SK-N-SH treated with all-trans-retinoic acid at 6 μM for 48 hours (cell line): ENCODE results near the gene ALDOC.

Source experiments
- ATAC-seq: fragments of 200-7000 bp; cut with Tn5 transposase; 3 replicates; pipeline ENCODE4 v1.9.1; 2020; ENCODE audit warnings: mild to moderate bottlenecking, moderate library complexity
- ARNTL ChIP-seq: fragments of 450-650 bp; formaldehyde crosslinking; IDR thresholded peaks from 2 replicates; pipeline ENCODE4 v1.5.0; 2020; ENCODE audit warnings: low read depth, mild to moderate bottlenecking, moderate library complexity, borderline replicate concordance
- BACH2 ChIP-seq: fragments of 250-450 bp; sonication (Bioruptor Pico); IDR thresholded peaks from 2 replicates; pipeline ENCODE4 v1.9.0; 2021; ENCODE audit warnings: mild to moderate bottlenecking, borderline replicate concordance
- CSDC2 ChIP-seq: fragments of 250-450 bp; sonication (Bioruptor Pico); IDR thresholded peaks from 2 replicates; pipeline ENCODE4 v1.5.0; 2020; ENCODE audit warnings: mild to moderate bottlenecking, moderate library complexity
- GLIS3 ChIP-seq: fragments of 250-450 bp; sonication (Bioruptor Pico); IDR thresholded peaks from 2 replicates; pipeline ENCODE4 v1.5.0; 2020; ENCODE audit warnings: mild to moderate bottlenecking, moderate library complexity
- ISL1 ChIP-seq: fragments of 250-450 bp; sonication (Bioruptor Pico); IDR thresholded peaks from 2 replicates; pipeline ENCODE4 v2.1.2; 2022; ENCODE audit warnings: mild to moderate bottlenecking, moderate library complexity
- OSR1 ChIP-seq: fragments of 250-450 bp; sonication (Bioruptor Pico); IDR thresholded peaks from 2 replicates; pipeline ENCODE4 v1.8.0; 2022; ENCODE audit warnings: moderate library complexity, mild to moderate bottlenecking, inconsistent platforms
- PPARA ChIP-seq: fragments of 250-450 bp; sonication (Bioruptor Pico); IDR thresholded peaks from 2 replicates; pipeline ENCODE4 v1.5.0; 2020; ENCODE audit warnings: mild to moderate bottlenecking, borderline replicate concordance
- RARB ChIP-seq: fragments of 250-450 bp; sonication (Bioruptor Pico); IDR thresholded peaks from 2 replicates; pipeline ENCODE4 v1.8.0; 2021; ENCODE audit warnings: mild to moderate bottlenecking, moderate library complexity
- SNAI2 ChIP-seq: fragments of 250-450 bp; sonication (Bioruptor Pico); IDR thresholded peaks from 2 replicates; pipeline ENCODE4 v1.5.0; 2020; ENCODE audit warnings: mild to moderate bottlenecking, moderate library complexity
- TCF4 ChIP-seq: fragments of 250-450 bp; sonication (Bioruptor Pico); IDR thresholded peaks from 2 replicates; pipeline ENCODE4 v1.8.0; 2021; ENCODE audit warnings: mild to moderate bottlenecking, moderate library complexity, borderline replicate concordance
- TOX ChIP-seq: fragments of 250-450 bp; sonication (Bioruptor Pico); IDR thresholded peaks from 2 replicates; pipeline ENCODE4 v1.8.0; 2021; ENCODE audit warnings: mild to moderate bottlenecking, moderate library complexity, borderline replicate concordance
- ZC3H10 ChIP-seq: fragments of 250-450 bp; sonication (Bioruptor Pico); IDR thresholded peaks from 2 replicates; pipeline ENCODE4 v1.5.1; 2021; ENCODE audit warnings: mild to moderate bottlenecking, moderate library complexity
- ZFP3 ChIP-seq: fragments of 250-450 bp; sonication (Bioruptor Pico); IDR thresholded peaks from 2 replicates; pipeline ENCODE4 v1.5.0; 2020; ENCODE audit warnings: mild to moderate bottlenecking, moderate library complexity
- ZFP30 ChIP-seq: fragments of 450-650 bp; formaldehyde crosslinking; IDR thresholded peaks from 2 replicates; pipeline ENCODE4 v1.5.0; 2022; ENCODE audit warnings: mild to moderate bottlenecking, moderate library complexity
- ZNF565 ChIP-seq: fragments of 450-650 bp; formaldehyde crosslinking; conservative IDR thresholded peaks from 2 replicates; pipeline ENCODE4 v1.5.0; 2020; ENCODE audit warnings: low read depth, mild to moderate bottlenecking, moderate library complexity
- ZNF70 ChIP-seq: fragments of 450-650 bp; formaldehyde crosslinking; IDR thresholded peaks from 2 replicates; pipeline ENCODE4 v1.5.0; 2020; ENCODE audit warnings: mild to moderate bottlenecking, moderate library complexity
- ZNF8 ChIP-seq: fragments of 450-650 bp; formaldehyde crosslinking; IDR thresholded peaks from 2 replicates; pipeline ENCODE4 v1.5.0; 2020; ENCODE audit warnings: mild to moderate bottlenecking, moderate library complexity
- TF ChIP-seq, protein P1 (sequence below): fragments of 250-450 bp; sonication (Bioruptor Pico); IDR thresholded peaks from 2 replicates; pipeline ENCODE4 v1.8.0; 2020; ENCODE audit warnings: mild to moderate bottlenecking, moderate library complexity, borderline replicate concordance
- TF ChIP-seq, protein P2 (sequence below): fragments of 250-450 bp; sonication (Bioruptor Pico); IDR thresholded peaks from 2 replicates; pipeline ENCODE4 v1.5.1; 2021; ENCODE audit warnings: mild to moderate bottlenecking, moderate library complexity
- TF ChIP-seq, protein P3 (sequence below): fragments of 250-450 bp; sonication (Bioruptor Pico); IDR thresholded peaks from 2 replicates; pipeline ENCODE4 v1.8.0; 2021; ENCODE audit warnings: low read depth, mild to moderate bottlenecking, moderate library complexity, borderline replicate concordance
- TF ChIP-seq, protein P4 (sequence below): fragments of 250-450 bp; sonication (Bioruptor Pico); IDR thresholded peaks from 2 replicates; pipeline ENCODE4 v1.5.1; 2020; ENCODE audit warnings: low read depth, mild to moderate bottlenecking, moderate library complexity

ALDOC gene

DNA sequence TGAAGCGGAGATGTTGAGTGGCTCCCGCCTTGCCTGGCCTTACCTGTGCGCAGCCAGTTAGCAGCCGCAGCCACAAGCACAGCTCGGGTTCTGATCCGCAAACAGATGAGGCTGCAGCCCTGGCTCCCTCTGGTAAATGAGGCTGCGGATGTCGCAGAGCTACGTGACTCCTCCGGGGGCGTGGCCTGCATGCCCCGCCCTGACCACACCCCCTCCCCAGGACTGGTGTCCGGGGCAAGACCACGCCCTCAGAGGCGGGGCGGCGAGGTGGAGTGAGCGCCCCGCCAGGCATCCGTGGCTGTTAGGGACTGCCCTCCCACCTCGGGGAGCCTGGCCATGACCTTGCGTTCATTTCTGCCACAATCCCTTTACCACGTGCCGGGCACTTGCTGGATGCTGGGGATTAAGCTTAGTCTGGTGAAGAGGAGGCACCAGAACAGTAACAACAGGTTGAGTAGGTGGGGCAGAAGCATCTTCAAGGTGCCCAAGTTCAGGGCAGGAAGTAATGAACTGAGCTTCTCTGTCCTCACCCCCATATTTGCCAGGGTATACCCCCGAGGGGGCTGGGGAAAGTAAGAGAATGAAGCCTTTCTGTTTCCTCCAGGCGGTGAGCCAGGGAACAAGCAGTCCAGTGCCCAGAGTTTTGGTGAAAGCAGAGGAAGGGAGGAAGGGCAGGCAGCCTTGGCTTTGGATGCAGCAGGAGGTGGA is at the start of gene ALDOC:
ALDOC (minus strand) TSS at position 138 of the 708 bp plus-strand sequence. CDS start 1,363 bp downstream, outside the sequence.
- TF ChIP-seq TCF4 (no peak), ZNF565 (CRISPR knock-in tag) (no peak), ZC3H10 (CRISPR knock-in tag) (no peak), CSDC2 (CRISPR knock-in tag) (no peak), ARNTL (CRISPR knock-in tag) (no peak), GLIS3 (CRISPR knock-in tag) (no peak), ZFP30 (CRISPR knock-in tag) (no peak), ISL1 (CRISPR knock-in tag) (no peak), OSR1 (CRISPR knock-in tag) (no peak), ZNF8 (CRISPR knock-in tag) (no peak), ZNF70 (CRISPR knock-in tag) (no peak)
- TF ChIP-seq, protein P1, sequence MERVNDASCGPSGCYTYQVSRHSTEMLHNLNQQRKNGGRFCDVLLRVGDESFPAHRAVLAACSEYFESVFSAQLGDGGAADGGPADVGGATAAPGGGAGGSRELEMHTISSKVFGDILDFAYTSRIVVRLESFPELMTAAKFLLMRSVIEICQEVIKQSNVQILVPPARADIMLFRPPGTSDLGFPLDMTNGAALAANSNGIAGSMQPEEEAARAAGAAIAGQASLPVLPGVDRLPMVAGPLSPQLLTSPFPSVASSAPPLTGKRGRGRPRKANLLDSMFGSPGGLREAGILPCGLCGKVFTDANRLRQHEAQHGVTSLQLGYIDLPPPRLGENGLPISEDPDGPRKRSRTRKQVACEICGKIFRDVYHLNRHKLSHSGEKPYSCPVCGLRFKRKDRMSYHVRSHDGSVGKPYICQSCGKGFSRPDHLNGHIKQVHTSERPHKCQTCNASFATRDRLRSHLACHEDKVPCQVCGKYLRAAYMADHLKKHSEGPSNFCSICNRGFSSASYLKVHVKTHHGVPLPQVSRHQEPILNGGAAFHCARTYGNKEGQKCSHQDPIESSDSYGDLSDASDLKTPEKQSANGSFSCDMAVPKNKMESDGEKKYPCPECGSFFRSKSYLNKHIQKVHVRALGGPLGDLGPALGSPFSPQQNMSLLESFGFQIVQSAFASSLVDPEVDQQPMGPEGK (CRISPR knock-in tag), result no peak
- TF ChIP-seq, protein P2, sequence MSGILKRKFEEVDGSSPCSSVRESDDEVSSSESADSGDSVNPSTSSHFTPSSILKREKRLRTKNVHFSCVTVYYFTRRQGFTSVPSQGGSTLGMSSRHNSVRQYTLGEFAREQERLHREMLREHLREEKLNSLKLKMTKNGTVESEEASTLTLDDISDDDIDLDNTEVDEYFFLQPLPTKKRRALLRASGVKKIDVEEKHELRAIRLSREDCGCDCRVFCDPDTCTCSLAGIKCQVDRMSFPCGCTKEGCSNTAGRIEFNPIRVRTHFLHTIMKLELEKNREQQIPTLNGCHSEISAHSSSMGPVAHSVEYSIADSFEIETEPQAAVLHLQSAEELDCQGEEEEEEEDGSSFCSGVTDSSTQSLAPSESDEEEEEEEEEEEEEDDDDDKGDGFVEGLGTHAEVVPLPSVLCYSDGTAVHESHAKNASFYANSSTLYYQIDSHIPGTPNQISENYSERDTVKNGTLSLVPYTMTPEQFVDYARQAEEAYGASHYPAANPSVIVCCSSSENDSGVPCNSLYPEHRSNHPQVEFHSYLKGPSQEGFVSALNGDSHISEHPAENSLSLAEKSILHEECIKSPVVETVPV, result no peak
- TF ChIP-seq, protein P3, sequence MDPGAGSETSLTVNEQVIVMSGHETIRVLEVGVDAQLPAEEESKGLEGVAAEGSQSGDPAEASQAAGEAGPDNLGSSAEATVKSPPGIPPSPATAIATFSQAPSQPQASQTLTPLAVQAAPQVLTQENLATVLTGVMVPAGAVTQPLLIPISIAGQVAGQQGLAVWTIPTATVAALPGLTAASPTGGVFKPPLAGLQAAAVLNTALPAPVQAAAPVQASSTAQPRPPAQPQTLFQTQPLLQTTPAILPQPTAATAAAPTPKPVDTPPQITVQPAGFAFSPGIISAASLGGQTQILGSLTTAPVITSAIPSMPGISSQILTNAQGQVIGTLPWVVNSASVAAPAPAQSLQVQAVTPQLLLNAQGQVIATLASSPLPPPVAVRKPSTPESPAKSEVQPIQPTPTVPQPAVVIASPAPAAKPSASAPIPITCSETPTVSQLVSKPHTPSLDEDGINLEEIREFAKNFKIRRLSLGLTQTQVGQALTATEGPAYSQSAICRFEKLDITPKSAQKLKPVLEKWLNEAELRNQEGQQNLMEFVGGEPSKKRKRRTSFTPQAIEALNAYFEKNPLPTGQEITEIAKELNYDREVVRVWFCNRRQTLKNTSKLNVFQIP (CRISPR knock-in tag), result no peak
- ATAC-seq, result peak; percentile 84

DNA sequence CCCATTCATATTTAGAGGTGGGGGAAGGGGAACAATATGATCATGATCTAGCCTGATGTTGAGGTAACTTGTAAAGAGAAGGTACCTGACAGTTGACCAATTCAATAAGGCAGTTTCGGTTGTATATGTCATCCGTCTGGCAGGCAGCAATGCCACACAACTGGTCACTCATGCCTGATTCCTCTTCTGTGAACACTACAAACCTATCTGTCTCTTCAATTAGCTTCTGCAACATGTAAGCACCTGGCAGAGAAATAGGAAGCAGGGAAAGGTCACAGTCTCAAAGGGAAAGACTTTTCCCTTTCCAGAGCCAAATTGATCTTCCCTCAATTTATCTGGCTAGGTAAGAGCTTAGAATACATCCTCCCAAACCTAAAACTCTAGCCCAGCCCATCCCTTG is 47.5 kb upstream of the ALDOC start:
- no peak for ATAC-seq
- TF ChIP-seq ZC3H10 (CRISPR knock-in tag) (no peak), PPARA (CRISPR knock-in tag) (no peak), TCF4 (no peak), BACH2 (CRISPR knock-in tag) (no peak), OSR1 (CRISPR knock-in tag) (no peak), ZFP3 (CRISPR knock-in tag) (no peak), GLIS3 (CRISPR knock-in tag) (no peak), ZNF565 (CRISPR knock-in tag) (no peak), ZNF8 (CRISPR knock-in tag) (no peak), ARNTL (CRISPR knock-in tag) (no peak)
- TF ChIP-seq, protein P1 (CRISPR knock-in tag), result no peak
- TF ChIP-seq, protein P3 (CRISPR knock-in tag), result no peak

DNA sequence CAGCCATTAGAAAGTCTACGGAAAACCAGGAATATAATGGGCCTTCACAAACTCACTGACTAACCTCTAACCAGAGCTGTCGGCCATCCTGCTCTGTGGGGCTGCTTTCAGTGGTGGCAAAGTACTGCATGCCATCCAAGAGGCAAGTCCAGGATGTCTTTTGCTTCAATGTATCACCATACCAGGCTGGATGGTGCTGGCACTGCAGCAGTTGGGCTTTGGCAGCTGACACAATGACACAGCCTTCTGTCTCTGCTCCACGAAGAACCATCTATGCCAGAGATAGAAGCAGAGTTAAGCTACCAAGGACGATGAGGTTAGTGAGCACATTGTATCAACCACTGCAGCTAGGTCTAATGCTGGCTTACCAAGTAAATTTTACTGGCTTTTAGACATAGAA is 47.0 kb upstream of the ALDOC start:
- TF ChIP-seq, protein P4, sequence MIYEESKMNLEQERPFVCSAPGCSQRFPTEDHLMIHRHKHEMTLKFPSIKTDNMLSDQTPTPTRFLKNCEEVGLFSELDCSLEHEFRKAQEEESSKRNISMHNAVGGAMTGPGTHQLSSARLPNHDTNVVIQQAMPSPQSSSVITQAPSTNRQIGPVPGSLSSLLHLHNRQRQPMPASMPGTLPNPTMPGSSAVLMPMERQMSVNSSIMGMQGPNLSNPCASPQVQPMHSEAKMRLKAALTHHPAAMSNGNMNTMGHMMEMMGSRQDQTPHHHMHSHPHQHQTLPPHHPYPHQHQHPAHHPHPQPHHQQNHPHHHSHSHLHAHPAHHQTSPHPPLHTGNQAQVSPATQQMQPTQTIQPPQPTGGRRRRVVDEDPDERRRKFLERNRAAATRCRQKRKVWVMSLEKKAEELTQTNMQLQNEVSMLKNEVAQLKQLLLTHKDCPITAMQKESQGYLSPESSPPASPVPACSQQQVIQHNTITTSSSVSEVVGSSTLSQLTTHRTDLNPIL, result no peak
- TF ChIP-seq TCF4, result no peak
- no peak for TF ChIP-seq ARNTL (CRISPR knock-in tag)
- TF ChIP-seq TOX (CRISPR knock-in tag), result no peak
- TF ChIP-seq SNAI2, result no peak
- TF ChIP-seq PPARA (CRISPR knock-in tag), result no peak
- TF ChIP-seq, protein P1 (CRISPR knock-in tag), result no peak
- TF ChIP-seq ZC3H10 (CRISPR knock-in tag), result no peak
- no peak for TF ChIP-seq ZNF565 (CRISPR knock-in tag)
- TF ChIP-seq BACH2 (CRISPR knock-in tag), result no peak
- TF ChIP-seq ZFP3 (CRISPR knock-in tag), result no peak
- no peak for TF ChIP-seq ZNF70 (CRISPR knock-in tag)
- TF ChIP-seq OSR1 (CRISPR knock-in tag), result no peak
- TF ChIP-seq ISL1 (CRISPR knock-in tag), result no peak
- TF ChIP-seq ZNF8 (CRISPR knock-in tag), result no peak
- no peak for TF ChIP-seq ZFP30 (CRISPR knock-in tag)
- TF ChIP-seq RARB (CRISPR knock-in tag), result no peak
- TF ChIP-seq GLIS3 (CRISPR knock-in tag), result no peak
- ATAC-seq, result no peak
